Activated CD4-positive, alpha-beta T cell treated with anti-CD3 and anti-CD28 coated beads, Interleukin-2, amount 50 U/mL, for 16 hours (primary cell): ENCODE results near the gene TRPV3.
"Not testable (repeated sequence)": the region's sequence is repeated elsewhere in the genome, so short reads cannot be mapped to it uniquely, and the experiment has no call there.

Source experiments
- DNase-seq: peaks from one replicate; pipeline ENCODE4 v3.0.0-alpha.2; 2020

The TRPV3 gene

DNA sequence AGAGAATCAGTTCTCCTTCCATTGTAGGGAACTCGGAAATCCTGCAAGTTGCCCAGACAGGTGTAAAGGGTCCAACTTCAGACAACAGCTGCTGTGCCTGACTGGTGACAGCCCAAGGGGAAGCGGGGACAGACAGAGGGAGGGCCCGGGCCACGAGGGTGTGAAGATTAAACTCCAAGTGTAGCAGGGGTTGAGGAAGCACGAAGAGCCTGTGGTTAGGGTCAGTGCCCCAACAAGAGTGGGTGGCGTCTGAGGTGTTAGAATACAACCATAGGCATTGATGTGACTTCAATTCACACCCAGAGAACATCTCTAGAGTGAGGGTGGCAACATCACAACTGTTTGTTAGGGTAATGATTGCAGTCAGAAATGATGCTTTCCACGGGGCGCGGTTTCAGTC, 42.7 kb downstream of the TRPV3 start:
- no peak for DNase-seq

DNA sequence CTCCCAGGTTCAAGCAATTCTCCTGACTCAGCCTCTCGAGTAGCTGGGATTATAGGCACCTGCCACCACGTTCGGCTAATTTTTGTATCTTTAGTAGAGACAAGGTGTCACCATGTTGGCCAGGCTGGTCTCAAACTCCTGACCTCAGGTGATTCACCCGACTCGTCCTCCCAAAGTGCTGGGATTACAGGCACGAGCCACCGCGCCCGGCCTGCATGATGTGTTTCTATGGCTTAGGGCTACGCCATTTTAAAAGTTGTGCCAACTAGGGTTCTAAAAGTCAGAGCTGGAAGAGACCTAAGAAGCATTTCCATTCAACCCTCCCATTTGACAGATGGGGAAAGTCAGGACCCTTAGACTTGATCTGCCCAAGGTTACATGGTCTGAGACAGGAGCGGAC, 43.4 kb downstream of the TRPV3 start:
- not testable (repeated sequence) for DNase-seq

DNA sequence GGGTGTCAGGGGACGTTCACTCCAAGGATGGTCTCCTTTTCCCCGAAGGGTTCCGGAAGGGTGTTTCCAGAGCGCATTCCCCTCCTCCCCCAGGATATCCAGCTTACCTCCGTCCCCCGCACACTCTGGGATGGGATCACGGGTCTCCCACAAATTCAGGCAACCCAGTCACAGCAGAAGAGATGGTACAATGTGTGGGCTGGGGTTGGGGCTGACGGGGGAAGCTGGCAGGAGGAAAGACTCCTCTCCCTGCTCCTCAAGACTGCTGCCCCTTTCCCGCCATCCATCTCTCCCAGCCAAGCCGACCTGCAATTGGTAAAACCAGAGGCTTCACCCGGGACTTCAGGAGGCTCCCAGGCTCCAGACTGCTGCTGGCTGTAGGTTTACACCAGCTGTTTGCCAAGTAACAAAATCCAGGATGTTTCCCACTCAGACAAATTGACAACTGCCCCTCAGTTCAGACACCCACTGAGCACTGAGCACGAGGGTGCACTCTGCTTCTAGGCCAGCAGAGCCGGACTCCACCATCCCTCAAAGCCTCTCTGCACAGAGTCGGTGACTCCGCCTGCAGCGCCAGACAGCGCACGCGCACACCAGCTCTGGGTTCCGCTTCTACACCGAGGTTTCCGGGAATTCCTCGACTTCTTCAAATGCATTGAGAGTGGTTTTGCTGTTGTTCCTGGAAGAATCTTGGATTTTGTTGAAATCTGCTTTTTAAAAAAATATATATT, 44.1 kb downstream of the TRPV3 start:
- no peak for DNase-seq

DNA sequence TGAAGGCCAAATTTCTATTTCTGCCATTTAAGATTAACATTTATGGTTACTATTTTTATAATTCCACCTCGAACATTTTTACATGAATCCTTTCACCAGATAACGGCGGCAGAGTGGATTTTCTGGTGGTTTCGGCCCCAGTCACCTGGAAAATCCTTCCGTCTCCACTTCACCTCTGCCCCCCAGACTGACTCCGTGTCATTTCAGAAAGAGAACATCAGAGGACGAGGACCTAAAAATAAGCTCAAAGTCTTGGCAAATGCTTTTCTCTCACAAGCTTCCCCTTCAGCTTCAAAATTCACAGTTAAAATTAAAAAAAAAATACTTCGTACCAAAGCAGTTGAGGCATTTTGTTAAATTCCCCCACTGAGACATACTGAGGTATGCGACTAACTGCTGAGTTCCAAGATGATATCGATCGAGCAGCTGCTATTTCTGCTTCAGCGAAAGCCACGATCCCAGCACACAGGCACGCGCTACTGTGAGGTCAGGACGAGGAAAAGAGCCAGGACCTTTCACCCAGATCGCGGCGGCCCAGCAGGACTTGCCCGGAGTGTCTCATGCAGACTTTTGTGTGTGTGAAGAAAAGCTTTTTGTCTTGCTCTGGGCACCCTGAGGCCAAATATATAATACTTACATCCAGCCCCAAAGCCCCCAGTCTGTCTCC, 45.0 kb downstream of the TRPV3 start:
- no peak for DNase-seq

DNA sequence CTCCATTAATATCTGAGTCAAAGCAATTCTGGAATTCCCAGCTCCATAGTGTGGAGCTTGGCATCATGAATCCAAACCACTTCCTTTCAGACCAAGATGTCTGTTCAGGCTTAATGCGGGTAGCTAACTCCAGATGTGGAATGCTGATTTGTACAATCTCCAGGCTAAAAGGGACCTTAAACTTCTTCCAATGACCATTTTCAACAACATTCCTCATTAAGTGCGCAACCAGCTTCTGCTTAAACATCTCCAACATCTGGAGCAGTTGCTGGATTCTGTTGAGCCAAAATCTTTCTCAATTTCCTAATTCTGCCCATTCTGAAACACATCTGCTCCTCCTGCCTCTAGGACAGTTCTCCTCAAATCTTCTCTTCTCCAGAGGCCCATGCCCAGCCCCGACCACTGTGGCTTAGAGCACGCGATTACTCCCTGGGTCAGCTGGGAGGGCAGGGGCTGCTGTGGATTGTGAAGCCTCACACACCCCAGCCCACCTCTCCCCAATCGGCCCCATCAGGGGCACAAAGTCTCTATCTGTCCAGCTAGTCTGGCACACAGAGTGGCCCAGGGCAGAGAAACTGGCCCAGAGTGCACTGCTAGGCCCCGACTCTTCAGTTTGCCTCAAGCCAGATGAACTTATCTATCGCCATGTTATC, 45.6 kb downstream of the TRPV3 start:
- no peak for DNase-seq

DNA sequence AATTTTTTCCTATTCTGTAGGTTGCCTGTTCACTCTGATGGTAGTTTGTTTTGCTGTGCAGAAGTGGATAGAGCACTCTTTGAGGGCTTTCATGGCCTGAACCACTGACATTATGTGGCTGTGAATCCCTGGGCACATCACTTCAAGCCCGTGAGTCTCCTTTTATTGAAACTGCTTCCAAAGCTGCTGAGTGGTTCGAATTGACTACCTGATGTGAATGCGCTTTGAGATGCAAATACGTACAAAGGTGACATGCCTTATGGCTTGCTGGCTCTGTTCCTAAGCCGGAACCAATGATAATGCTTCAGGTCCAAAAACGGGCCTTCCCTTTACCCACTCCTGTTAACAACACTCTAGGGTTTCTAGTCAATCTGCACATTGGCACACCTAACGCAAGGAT, 47.5 kb downstream of the TRPV3 start:
- no peak for DNase-seq

DNA sequence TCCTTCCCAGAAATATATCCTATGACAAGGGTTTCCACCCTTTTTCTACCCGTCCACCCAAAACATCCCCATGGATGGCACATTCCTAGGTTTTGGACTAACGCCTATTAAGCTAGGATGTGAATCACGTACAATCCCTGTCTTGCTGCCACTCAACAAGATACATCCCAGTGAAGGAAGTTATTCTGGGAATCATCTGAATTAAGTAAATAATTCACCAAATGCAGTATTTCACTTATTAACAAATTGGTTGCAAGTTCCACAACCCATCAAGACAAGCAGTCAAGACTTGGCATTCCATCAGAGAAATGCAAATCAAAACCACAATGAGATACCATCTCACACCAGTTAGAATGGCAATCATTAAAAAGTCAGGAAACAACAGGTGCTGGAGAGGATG, 49.7 kb downstream of the TRPV3 start:
- DNase-seq: no peak

DNA sequence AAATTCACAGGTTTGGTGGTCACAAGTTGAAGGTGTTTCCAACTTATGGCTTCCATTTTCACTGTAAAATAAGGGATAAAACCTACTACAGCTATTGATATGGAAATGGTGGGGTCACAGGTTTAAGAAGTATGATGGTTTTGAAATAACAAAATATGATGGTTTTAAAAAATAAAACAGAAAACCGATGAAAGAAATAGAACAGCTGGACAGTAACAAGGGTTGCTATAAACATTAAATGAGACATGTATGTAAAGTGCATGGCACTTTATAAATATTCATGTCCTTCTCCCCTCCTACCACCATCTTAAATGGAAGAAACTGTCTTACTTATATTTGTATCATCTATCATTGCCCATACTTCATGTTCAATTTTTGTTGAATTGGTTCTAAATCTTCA, 50.5 kb downstream of the TRPV3 start:
- no peak for DNase-seq

DNA sequence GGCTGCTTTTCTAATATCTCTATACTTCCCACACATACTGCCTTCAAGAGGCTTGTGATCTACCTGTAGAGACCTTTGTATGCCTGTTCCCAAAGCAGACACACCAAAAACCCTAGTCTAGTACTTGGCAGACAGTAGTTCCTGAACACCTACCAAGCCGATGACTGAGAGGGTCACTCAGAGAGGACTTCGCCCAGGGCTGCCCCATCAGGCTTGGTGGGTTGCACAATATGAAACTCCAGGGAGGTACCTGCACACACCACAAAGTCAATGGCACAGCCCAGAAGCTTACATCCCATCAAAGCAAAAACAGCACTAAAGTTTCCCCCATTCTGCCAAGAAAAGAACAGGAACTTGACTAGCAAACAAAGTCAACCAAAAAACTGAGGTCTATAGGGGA, 51.6 kb downstream of the TRPV3 start:
- DNase-seq: no peak

DNA sequence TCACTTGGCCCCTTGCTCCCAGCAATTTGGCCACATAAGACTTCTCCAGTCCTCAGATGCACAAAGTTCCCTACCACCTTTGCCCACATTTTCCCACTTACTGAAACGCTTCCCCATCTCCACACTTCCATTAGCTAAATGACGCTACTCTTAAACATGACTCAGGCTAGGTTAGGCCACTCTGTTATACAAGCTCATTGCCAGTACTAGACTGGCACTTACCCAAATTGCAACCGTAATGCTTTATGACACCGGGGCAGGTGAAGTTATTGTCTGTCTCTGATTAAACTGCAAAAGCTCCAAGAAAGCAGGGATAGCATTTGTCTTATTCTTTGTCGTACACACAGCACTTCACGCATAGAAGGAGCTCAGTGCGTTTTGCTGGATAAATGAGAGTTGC, 52.6 kb downstream of the TRPV3 start:
- DNase-seq: no peak

DNA sequence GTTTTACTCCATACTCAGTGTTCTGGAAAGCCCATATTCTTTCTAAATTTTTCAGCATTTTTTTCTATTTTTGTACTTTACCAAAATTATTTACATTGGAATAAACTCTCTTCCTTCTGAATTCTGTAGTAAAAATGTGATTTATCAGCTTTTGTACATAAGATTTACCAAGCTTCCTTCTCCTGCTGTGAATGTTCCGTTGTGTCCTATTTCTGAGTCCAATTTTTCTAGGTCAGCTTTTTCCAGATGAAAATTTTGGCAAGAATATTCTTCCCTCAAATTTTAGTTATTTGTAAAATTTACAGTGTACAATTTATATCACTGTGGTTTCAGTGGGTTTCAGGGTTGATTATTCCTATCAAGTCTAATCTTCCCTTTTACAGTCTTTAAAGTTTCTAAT, 54.3 kb downstream of the TRPV3 start:
- DNase-seq: no peak

DNA sequence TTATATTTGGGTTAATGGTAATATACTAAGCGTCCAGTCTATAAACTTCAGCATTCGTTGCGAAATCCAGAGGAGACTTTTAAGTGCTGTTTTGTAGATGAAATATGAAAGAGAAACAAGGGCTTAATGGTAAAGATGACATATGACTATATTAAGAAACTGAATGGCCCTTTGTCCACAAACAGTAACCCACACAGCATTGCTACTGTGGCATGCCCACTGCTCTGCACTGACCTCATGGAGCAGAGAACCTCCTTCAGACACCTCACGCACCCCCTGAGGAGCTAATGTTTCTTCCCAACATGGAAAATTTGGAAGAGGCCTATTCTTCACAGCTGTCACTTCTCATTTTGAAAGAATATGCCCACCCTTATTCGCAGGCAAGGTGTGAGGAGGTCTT, 55.1 kb downstream of the TRPV3 start:
- no peak for DNase-seq

DNA sequence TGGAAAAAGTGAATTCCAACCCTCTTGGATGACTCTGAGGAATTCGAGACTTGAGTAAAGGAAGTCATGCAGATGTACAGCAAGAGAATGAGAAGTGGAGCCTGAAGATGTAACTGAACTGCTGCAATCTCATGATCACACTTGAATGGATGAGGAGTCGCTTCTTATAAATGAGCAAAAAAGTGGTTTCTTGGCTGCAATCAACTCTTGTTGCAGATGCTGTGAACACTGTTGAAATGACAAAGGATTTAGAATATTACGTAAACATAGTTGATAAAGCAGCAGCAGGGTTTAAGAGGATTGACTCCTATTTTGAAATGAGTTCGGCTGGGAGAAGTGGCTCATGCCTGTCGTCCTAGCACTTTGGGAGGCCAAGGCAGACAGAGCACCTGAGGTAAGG, 56.3 kb downstream of the TRPV3 start:
- DNase-seq: no peak

DNA sequence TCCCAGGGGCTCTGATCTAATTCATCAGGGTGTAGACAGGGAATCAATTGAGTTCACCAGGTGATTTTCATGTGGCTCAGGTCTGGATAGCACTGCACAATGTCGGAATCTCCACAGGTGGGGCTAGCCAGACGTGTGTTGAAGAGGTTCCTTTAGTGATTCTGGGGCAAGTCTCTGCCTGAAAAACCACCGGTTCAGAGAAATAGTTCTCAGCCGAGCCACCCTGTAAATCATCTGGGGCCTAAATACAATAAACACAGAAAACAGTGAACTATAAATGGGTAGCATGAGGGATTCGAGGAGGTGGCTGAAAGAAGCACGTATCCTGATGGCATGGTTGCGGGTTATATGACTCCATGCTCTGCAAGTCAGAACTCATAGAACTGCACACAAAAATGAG, 60.5 kb downstream of the TRPV3 start:
- no peak for DNase-seq

DNA sequence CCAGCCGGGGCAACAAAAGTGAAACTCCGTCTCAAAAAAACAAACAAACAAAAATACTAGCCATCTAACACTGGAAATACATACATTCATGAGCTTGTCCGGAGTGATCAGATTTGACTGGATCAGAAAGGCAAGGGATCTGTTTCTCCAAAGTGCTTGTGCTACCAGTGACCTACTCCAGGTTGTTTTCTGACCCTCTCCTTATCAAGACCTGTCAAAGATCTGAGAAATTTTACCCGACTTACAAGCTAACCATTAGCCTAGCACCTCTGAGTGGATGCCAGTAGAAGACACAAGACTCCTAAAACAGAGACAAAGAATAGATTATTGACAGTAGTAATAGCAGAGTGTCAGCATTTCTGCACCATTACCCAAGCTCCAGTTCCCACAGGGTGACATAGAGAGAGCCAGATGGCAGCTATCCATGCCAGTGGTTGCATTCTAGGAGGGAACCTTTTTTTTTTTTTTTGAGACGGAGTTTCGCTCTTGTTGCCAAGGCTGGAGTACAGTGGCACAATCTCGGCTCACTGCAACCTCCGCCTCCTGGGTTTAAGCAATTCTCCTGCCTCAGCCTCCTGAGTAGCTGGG, 72.0 kb downstream of the TRPV3 start:
- no peak for DNase-seq

DNA sequence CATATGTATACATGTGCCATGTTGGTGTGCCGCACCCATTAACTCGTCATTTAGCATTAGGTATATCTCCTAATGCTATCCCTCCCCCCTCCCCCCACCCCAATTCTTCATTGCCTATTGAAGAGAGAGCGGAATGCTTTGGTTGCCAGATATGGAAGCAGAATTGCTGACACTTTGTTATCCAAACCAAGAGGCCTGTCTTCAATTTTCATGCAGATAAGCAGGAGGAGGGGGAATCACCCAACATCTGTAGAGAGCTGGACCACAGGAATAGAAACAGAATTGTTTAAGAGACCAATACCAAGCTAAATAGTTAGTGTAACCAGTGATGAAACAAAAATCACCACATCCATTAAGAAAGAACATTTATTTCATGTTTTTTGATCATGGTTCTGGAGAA, 74.8 kb downstream of the TRPV3 start:
- DNase-seq: no peak

DNA sequence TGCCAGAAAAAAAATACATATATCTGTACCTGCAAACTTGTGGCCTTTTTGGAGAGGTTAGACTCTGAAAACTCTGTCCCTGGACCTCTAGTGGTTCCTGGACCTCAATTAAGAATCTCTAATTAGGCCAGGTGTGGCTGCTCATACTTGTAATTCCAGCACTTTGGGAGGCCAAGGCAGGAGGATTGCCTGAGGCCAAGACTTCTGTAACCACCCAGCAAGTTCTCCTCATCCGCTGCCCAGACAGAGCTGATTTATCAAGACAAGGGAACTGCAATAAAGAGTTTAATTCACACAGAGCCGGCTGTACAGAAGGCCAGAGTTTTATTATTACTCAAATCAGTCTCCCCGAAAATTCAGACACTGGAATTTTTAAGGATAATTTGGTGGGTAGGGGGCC, 77.6 kb downstream of the TRPV3 start:
- no peak for DNase-seq

DNA sequence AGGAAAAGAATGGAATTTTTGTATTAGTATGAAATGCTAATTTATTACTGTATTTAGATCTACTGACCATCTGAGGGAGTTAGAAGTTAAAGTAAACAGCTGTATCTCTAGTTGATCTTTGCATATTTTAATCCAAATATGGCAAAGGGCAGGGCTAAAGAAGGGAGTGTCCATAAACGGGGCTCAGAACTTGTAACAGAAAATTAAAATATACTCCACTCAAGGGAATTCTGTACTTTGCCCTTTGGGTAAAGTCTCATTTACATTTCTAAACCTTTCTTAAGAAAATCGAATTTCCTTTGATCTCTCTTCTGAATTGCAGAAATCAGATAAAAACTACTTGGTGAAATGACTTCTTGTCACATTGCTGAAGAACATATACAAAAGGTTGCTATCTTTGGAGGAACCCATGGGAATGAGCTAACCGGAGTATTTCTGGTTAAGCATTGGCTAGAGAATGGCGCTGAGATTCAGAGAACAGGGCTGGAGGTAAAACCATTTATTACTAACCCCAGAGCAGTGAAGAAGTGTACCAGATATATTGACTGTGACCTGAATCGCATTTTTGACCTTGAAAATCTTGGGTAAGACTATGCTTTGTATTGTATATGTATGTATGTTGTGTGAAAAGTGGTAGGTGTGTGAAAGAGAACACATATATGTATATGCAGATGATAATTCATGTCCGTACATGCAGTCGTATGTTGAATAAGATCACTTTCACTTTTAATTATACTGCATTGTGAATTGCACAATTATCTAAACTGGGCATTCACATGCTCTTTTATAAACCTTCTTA, 81.6 kb downstream of the TRPV3 start, which contains the start of gene ASPA:
Gene ASPA, plus strand, starts transcription at position 186 of the 799 bp plus-strand sequence. Its CDS starts 163 bp downstream, at position 349.
- DNase-seq: no peak

DNA sequence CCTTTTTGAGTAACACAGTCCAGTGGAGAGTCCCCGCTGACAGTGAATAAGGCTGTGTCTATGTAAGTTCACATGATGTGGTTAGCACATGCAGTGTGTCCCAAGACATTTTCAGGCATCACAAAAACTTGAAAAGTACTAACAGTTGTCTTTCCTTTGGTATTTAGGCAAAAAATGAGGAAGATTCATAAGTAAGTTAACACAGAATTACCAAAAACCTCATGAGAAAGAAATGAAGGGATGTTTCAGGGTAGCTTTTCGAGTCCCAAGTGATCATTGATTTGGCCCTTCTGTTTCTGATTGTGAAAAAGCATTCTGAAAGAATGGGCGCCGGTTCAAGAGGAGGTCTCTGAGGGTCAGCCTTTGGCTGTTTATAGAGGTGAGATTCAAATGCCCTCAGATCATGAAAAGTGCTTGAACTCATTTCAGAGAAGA, 82.3 kb downstream of the TRPV3 start:
- no peak for DNase-seq

DNA sequence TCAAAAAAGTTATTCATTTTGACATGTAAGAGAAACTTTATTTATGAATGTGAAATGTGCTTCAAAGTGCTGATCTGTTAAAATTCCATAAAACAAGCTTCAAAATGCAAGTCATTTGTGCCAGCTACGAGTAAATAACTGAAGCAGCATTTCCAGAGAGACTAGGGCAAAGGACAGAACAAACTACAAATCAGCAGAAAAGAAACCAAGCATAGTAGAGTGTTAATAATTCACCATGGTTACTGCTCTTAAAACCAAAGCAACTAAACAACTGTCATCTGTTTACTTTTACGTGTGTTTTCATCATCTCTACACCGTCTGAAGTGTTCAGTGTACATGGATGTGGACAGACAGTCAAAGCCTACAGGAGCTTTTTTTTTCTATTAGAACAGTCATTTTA, 83.4 kb downstream of the TRPV3 start:
- DNase-seq: no peak

DNA sequence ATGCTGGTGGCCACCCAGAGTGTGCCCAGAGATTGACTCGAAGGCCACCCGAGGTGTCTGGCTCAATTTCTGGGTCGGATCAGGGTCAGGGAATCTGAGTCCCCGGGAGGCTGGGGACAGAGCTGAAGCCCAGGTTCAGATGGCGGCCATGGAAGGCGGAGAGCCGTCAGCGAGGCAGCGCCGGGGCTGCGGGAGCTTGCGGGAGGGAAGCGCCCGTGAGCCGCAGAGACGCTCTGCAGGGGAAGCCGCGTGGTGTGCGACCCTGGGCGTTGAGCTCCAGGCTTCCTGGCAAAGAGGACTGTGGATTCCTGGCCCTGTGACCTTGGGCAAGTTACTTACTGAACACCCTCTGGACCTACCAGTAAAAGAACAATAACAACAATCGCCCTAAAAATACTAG, 85.5 kb downstream of the TRPV3 start:
- DNase-seq: no peak

DNA sequence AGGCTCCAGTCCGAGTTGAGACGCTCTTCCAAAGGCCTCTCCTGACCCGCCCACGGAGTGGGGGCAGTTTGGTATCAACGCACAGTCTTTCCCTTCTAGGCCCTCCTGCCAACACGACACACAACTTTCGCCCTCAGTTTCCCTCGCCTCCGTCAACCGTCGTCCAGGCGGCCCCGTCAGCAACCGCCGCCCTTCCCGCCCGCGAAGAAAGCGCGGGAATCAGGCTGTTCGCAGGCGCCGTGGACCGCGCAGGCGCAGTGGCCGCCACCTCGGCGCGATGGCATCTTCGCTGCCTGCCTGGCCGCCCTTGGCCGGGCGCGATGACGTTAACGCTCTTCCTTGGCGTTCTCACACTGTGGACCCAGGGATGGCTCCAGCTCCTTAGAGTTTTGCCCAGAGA, 86.0 kb downstream of the TRPV3 start, which contains the start of gene SPATA22:
Gene SPATA22, minus strand, starts transcription at position 221 of the 400 bp plus-strand sequence. CDS start 2,494 bp downstream, outside the sequence.
- no peak for DNase-seq

DNA sequence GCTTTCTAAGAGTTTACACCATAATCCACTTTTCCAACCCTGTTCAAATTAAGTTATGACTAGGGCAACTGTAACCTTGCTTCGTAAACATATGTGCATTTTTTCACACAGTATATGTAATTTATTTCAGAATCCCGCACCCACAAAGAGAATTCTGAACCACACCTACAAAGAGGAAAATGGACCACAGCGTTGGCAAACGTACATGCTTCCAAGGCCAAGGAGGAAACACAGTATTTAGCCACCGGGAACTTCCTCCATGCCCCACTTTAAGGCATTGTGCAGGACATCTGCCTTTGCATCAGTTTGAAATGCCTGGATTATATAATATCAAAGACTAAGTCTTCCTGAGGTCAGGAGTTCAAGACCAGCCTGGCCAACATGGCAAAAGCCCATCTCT, 88.1 kb downstream of the TRPV3 start:
- no peak for DNase-seq
